Right lobe of liver (tissue), 6 donors: Measurements from ENCODE around the gene EXOC4. TPM values are rescaled to one million over a fixed set of nuclear protein-coding genes. Genes with fewer than 3 reads are reported as not detected.

ENCODE experiments used
- ATAC-seq, 4 donors: fragments of 200-7000 bp; cut with Tn5 transposase; one replicate each; pipeline ENCODE4 v1.9.1; 2020; ENCODE audit warnings: mild to moderate bottlenecking in 4 of 4, moderate library complexity in 4 of 4
- DNase-seq, 3 donors: peaks; one replicate each; pipeline ENCODE4 v3.0.0-alpha.2; 2020
- H3K27ac ChIP-seq, 3 donors: fragments of 200-600 bp; one replicate each; pipeline ENCODE4 v1.8.0; 2022
- H3K27me3 ChIP-seq, 2 donors: fragments of 200-600 bp; one replicate each; pipeline ENCODE4 v1.8.0; 2022
- H3K36me3 ChIP-seq, 4 donors: fragments of 200-600 bp; sonication (generic) in 1 of 4; one replicate each; pipeline versions ENCODE4 v1.5.1 to v1.8.0; 2017 to 2022; ENCODE audit warnings: control low read depth in 1 of 4
- H3K4me1 ChIP-seq, 4 donors: fragments of 200-600 bp; sonication (generic) in 1 of 4; one replicate each; pipeline versions ENCODE4 v1.5.1 to v1.8.0; 2017 to 2022; ENCODE audit warnings: control low read depth in 1 of 4
- H3K4me3 ChIP-seq, 3 donors: fragments of 200-600 bp; one replicate each; pipeline ENCODE4 v1.8.0; 2022
- H3K9me3 ChIP-seq, 4 donors: fragments of 200-600 bp; sonication (generic) in 1 of 4; one replicate each; pipeline versions ENCODE4 v1.5.1 to v1.8.0; 2017 to 2022; ENCODE audit warnings: control low read depth in 1 of 4
- CTCF ChIP-seq, 4 donors: fragments of 200-600 bp in 3 of 4; fragments of 450-650 bp in 1 of 4; IDR thresholded peaks; one replicate each; pipeline versions ENCODE4 v1.5.1 to v1.8.0; 2016 to 2022; ENCODE audit warnings: antibody characterized with exemption in 4 of 4, mild to moderate bottlenecking in 2 of 4
- POLR2A ChIP-seq: fragments of 450-650 bp; IDR thresholded peaks from one replicate; pipeline ENCODE4 v1.6.1; 2017; ENCODE audit warnings: antibody characterized with exemption, mild to moderate bottlenecking
- WGBS: methylation state at CpG from one replicate; pipeline ENCODE4 v1.1.6; 2018; ENCODE audit warnings: low coverage, low lambda C conversion rate; ENCODE audit not compliant: insufficient coverage; ENCODE audit errors: missing lambda C conversion rate; 5-methylcytosine and 5-hydroxymethylcytosine counted together
- intact Hi-C, 2 donors: fragments of 100-400 bp; cut with DNase I; formaldehyde crosslinking; loops; one replicate each; pipeline versions ENCODE4 v1.11.2 to v1.14.1; 2022
- total RNA-seq, 6 experiments: library from RNA; depleted of rRNA in 2 of 6; stranded (reverse); fragments of >200 nt in 2 of 6; fragmentation: NEBNext Ultra II Directional in 3 of 6; extraction: Animal tissue kit (Norgen Biotek cat#: 25700) in 3 of 6; gene quantifications; one replicate each; pipeline versions ENCODE4 v1.1.0 to v1.2.4, GENCODE V29; 2016 to 2023
- donor health status: DM: no; HTN: yes; CAD: no.
- donor health status: DM: no; HTN: no; CAD: no.
- donor health status: DM: no; HTN: no; CAD: no.
- donor health status: DM: no; HTN: yes; CAD: no.
- donor health status: DM: no; HTN: yes; CAD: no.

Gene EXOC4
- total RNA-seq, 6 experiments from 2014 or later = 23.7 to 33.5 (median 30.0) TPM

- intact Hi-C loops = no loop called here
Observed at GRCh38 chr7:134059921-134060320, 807.0 kb downstream of the EXOC4 start.

DNA sequence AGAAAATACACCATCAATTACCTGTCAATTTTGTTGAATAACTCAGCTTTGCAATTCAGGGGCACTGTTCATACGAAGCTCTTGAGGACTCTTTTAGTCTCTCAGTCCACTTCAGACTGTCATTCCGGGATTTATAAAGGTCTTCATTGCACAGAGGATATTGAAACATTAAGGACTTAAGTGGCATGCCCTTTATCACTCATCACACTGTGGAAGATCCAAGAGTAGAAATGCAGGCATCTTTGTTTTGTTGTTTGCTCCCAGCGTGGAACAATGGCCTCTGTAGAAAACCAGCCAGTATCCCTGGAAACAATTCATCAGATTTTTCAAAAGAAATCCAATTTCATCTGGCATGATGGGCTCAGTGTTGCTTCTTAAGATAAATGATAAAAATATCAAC is 808.0 kb downstream of the EXOC4 start:
- H3K4me3 ChIP-seq = no peak overlapping the region
- intact Hi-C loops = no loop called here
- H3K9me3 ChIP-seq = no peaks in the 10 kb centered on the region
- no peak for ATAC-seq
- no peaks in the 10 kb centered on the region for H3K36me3 ChIP-seq
- TF ChIP-seq POLR2A = no peak
- no peak for TF ChIP-seq CTCF (IDR thresholded peaks at IDR 0.05)
- DNase-seq = no peak
- 87% methylated on average over 3 of the region's 3 CpGs for WGBS
- H3K27ac ChIP-seq = no peak overlapping the region
- no peaks in the 10 kb centered on the region for H3K4me1 ChIP-seq
- no peaks in the 10 kb centered on the region for H3K27me3 ChIP-seq

More at GRCh38 chr7:134059921-134060320, 807.0 kb downstream of the EXOC4 start:
- TF ChIP-seq CTCF (IDR thresholded peaks at IDR 0.05) (no peak), POLR2A (no peak)
- Histone ChIP-seq H3K4me3 (no peak overlapping the region), H3K4me1 (no peaks in the 10 kb centered on the region), H3K9me3 (no peaks in the 10 kb centered on the region), H3K27me3 (no peaks in the 10 kb centered on the region), H3K27ac (no peak overlapping the region), H3K36me3 (no peaks in the 10 kb centered on the region)
- no peak for ATAC-seq
- no peak for DNase-seq
- WGBS = 85% methylated on average over 1 of the region's 1 CpG

- Histone ChIP-seq H3K27me3 (no peaks in the 10 kb centered on the region), H3K9me3 (no peaks in the 10 kb centered on the region), H3K36me3 (no peaks in the 10 kb centered on the region), H3K27ac (no peak overlapping the region), H3K4me1 (no peaks in the 10 kb centered on the region), H3K4me3 (no peak overlapping the region)
- ATAC-seq (no peak), DNase-seq (no peak)
- TF ChIP-seq POLR2A (no peak), CTCF (IDR thresholded peaks at IDR 0.05) (no peak)
- 50% methylated on average over 3 of the region's 4 CpGs for WGBS
- intact Hi-C loops = no loop called here
Observed at GRCh38 chr7:134062460-134062859, 809.6 kb downstream of the EXOC4 start.

DNA sequence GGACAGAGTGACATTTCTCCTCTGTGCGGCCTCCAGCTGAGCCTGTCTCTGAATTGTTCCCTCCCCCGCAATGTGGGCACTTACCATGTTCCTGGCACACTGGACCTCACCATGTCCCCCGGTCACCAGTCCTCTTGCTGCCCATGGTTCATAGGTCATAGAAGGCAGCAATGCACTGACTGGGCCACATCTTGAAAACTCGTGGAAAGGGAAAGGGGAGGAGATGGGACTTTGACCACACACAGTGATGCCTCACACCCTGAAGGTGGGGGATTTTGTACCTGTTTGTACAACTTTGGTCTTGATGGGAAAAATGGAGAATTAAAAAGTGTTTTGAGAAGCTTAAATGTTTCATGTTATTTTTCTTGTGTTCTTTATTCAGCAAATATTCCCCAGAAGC is 812.5 kb downstream of the EXOC4 start:
- H3K4me3 ChIP-seq = no peak overlapping the region
- DNase-seq = no peak
- no peaks in the 10 kb centered on the region for H3K9me3 ChIP-seq
- H3K27me3 ChIP-seq = no peaks in the 10 kb centered on the region
- H3K4me1 ChIP-seq = no peaks in the 10 kb centered on the region
- no peak for TF ChIP-seq POLR2A
- TF ChIP-seq CTCF (IDR thresholded peaks at IDR 0.05) = no peak
- no peaks in the 10 kb centered on the region for H3K36me3 ChIP-seq
- ATAC-seq = peak in 1 of 4 donors; percentile 34
- H3K27ac ChIP-seq = no peak overlapping the region
- intact Hi-C loops = no loop called here
- 22% methylated on average over 1 of the region's 4 CpGs for WGBS

GRCh38 chr7:134067164-134067563 is 814.3 kb downstream of the EXOC4 start:
- H3K4me3 ChIP-seq = no peak overlapping the region
- WGBS = 53% methylated on average over 2 of the region's 4 CpGs
- no peak overlapping the region for H3K27ac ChIP-seq
- ATAC-seq = no peak
- H3K9me3 ChIP-seq = no peaks in the 10 kb centered on the region
- H3K4me1 ChIP-seq = no peaks in the 10 kb centered on the region
- TF ChIP-seq POLR2A (no peak), CTCF (IDR thresholded peaks at IDR 0.05) (no peak)
- intact Hi-C loops = no loop called here
- no peaks in the 10 kb centered on the region for H3K36me3 ChIP-seq
- DNase-seq = no peak
- no peaks in the 10 kb centered on the region for H3K27me3 ChIP-seq
